Loucy (cell line): ENCODE results near the gene ZNF30.
"Not testable (repeated sequence)": the region's sequence is repeated elsewhere in the genome, so short reads cannot be mapped to it uniquely, and the experiment has no call there.

ENCODE experiments used
- H2AFZ ChIP-seq: fragments of 200-600 bp; sonication (generic); 2 replicates; pipeline ENCODE4 v1.6.0; 2016; ENCODE audit warnings: antibody characterized with exemption, mild to moderate bottlenecking, low read length, moderate library complexity
- H3F3A ChIP-seq: fragments of 200-600 bp; 2 replicates; pipeline ENCODE4 v1.6.0; 2016; ENCODE audit warnings: antibody characterized with exemption, low read depth, mild to moderate bottlenecking
- H3K27me3 ChIP-seq: fragments of 200-600 bp; sonication (generic); 2 replicates; pipeline ENCODE4 v1.6.1; 2014; ENCODE audit warnings: low read length, mild to moderate bottlenecking; ENCODE audit not compliant: insufficient read depth, poor library complexity, severe bottlenecking
- H3K36me3 ChIP-seq: fragments of 200-600 bp; sonication (generic); 2 replicates; pipeline ENCODE4 v1.6.1; 2016; ENCODE audit warnings: low read length; ENCODE audit not compliant: insufficient read depth
- H3K4me1 ChIP-seq: fragments of 200-600 bp; sonication (generic); 2 replicates; pipeline ENCODE4 v1.5.1; 2014; ENCODE audit warnings: low read length, mild to moderate bottlenecking; ENCODE audit not compliant: insufficient read depth, poor library complexity, severe bottlenecking
- H3K4me2 ChIP-seq: fragments of 200-600 bp; sonication (generic); 2 replicates; pipeline ENCODE4 v1.6.0; 2014; ENCODE audit warnings: antibody characterized with exemption, low read length, low read depth, mild to moderate bottlenecking; ENCODE audit not compliant: poor library complexity, severe bottlenecking
- H3K4me3 ChIP-seq: fragments of 200-600 bp; sonication (generic); 2 replicates; pipeline ENCODE4 v1.5.1; 2014; ENCODE audit warnings: low read length, mild to moderate bottlenecking, mixed read lengths; ENCODE audit not compliant: poor library complexity, severe bottlenecking
- H3K79me2 ChIP-seq: fragments of 200-600 bp; sonication (generic); 2 replicates; pipeline ENCODE4 v1.6.1; 2014; ENCODE audit warnings: low read length; ENCODE audit not compliant: insufficient read depth
- H3K9ac ChIP-seq: fragments of 200-600 bp; sonication (generic); 2 replicates; pipeline ENCODE4 v1.6.0; 2014; ENCODE audit warnings: mild to moderate bottlenecking, low read depth, low read length, moderate library complexity; ENCODE audit not compliant: poor library complexity, severe bottlenecking
- H3K9me2 ChIP-seq: fragments of 200-600 bp; sonication (generic); replicated peaks from 2 replicates; pipeline ENCODE4 v1.6.1; 2016; ENCODE audit warnings: low read depth, low read length, mixed read lengths
- H3K9me3 ChIP-seq: fragments of 200-600 bp; sonication (generic); 2 replicates; pipeline ENCODE4 v1.6.1; 2014; ENCODE audit warnings: mild to moderate bottlenecking, antibody characterized with exemption, low read length, low read depth; ENCODE audit not compliant: insufficient read depth
- H4K20me1 ChIP-seq: fragments of 200-600 bp; sonication (generic); 2 replicates; pipeline ENCODE4 v1.6.0; 2014; ENCODE audit warnings: antibody characterized with exemption, low read length, mild to moderate bottlenecking; ENCODE audit not compliant: insufficient read depth, poor library complexity, severe bottlenecking
- CTCF ChIP-seq: fragments of 200-600 bp; sonication (generic); conservative IDR thresholded peaks from 2 replicates; pipeline ENCODE4 v1.5.1; 2014; ENCODE audit warnings: mild to moderate bottlenecking, antibody characterized with exemption, low read length
- EZH2phosphoT487 ChIP-seq: fragments of 200-600 bp; IDR thresholded peaks from 2 replicates; pipeline ENCODE4 v1.6.1; 2018; ENCODE audit warnings: antibody characterized with exemption, mild to moderate bottlenecking, moderate library complexity, borderline replicate concordance

ZNF30 gene

GRCh38 chr19:34904664-34905527 is 21.8 kb upstream of the ZNF30 start:
- H3K79me2 ChIP-seq = no peaks in the 10 kb centered on the region
- H2AFZ ChIP-seq = no peak overlapping the region
- no peak overlapping the region for H3K4me2 ChIP-seq
- no peaks in the 10 kb centered on the region for H3K4me1 ChIP-seq
- no peak overlapping the region for H3K4me3 ChIP-seq
- no peaks in the 10 kb centered on the region for H4K20me1 ChIP-seq
- no peaks in the 10 kb centered on the region for H3K36me3 ChIP-seq
- no peak overlapping the region for H3K9ac ChIP-seq
- H3K27me3 ChIP-seq = no peaks in the 10 kb centered on the region
- H3K9me3 ChIP-seq = 0 out of 2 replicates have a peak, but pooled peaks cover 4% of the 10 kb centered on the region
- TF ChIP-seq EZH2phosphoT487 (no peak), CTCF (no peak)
- no peaks in the 10 kb centered on the region for H3F3A ChIP-seq
- H3K9me2 ChIP-seq = no peaks in the 10 kb centered on the region

- H3K9ac ChIP-seq = no peak overlapping the region
- H3K27me3 ChIP-seq = no peaks in the 10 kb centered on the region
- no peaks in the 10 kb centered on the region for H4K20me1 ChIP-seq
- no peaks in the 10 kb centered on the region for H3K4me1 ChIP-seq
- no peaks in the 10 kb centered on the region for H3F3A ChIP-seq
- no peak overlapping the region for H3K4me3 ChIP-seq
- H3K9me2 ChIP-seq = no peaks in the 10 kb centered on the region
- no peaks in the 10 kb centered on the region for H3K79me2 ChIP-seq
- H3K9me3 ChIP-seq = no peaks in the 10 kb centered on the region; the same call in 1 of the 2 replicates
- TF ChIP-seq EZH2phosphoT487 = no peak
- no peak for TF ChIP-seq CTCF
- no peak overlapping the region for H2AFZ ChIP-seq
- H3K4me2 ChIP-seq = no peak overlapping the region
- H3K36me3 ChIP-seq = no peaks in the 10 kb centered on the region
Observed at GRCh38 chr19:34910770-34911169, 15.9 kb upstream of the ZNF30 start.

DNA sequence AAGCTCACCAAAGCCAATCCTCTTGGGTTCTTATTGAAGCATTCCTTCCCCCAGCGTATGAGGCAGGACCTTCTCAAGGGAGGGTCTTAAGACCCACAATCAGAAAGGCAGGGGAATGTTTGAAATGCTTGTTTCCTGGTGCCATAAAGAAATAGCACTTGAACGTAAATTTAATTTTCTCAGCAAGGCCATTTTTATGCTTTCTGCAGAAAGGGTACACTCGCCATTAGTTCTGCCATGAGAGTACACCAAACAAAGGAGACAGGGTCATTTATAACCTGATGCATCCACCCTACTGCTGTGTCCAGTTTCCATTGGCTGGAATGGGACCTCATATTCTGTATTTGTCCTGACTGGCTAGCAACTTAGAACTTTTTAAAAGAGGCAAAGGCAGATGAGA is 9.6 kb upstream of the ZNF30 start:
- not testable (repeated sequence) for H3K9ac ChIP-seq, H3K4me1 ChIP-seq, H3K9me2 ChIP-seq, H3K4me2 ChIP-seq, H2AFZ ChIP-seq, H3K9me3 ChIP-seq, H4K20me1 ChIP-seq, H3K4me3 ChIP-seq, H3K79me2 ChIP-seq, H3K36me3 ChIP-seq, H3K27me3 ChIP-seq, H3F3A ChIP-seq

GRCh38 chr19:34918190-34918589 is 8.5 kb upstream of the ZNF30 start:
- TF ChIP-seq EZH2phosphoT487 (no peak), CTCF (no peak)
- Histone ChIP-seq H3K36me3 (no peaks in the 10 kb centered on the region), H3K9ac (no peak overlapping the region)

DNA sequence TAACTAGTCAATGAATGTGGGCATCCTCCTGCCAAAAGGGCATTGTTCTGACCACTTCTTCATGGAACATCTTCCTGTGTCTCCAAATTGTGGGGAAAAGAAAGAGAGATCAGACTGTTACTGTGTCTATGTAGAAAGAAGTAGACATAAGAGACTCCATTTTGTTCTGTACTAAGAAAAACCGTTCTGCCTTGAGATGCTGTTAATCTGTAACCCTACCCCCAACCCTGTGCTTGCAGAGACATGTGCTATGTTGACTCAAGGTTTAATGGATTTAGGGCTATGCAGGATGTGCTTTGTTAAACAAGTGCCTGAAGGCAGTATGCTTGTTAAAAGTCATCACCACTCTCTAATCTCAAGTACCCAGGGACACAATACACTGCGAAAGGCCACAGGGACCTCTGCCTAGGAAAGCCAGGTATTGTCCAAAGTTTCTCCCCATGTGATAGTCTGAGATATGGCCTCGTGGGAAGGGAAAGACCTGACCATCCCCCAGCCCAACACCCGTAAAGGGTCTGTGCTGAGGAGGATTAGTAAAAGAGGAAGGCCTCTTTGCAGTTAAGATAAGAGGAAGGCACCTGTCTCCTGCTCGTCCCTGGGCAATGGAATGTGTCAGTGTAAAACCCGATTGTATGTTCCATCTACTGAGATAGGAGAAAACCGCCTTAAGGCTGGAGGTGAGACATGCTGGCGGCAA is 6.5 kb upstream of the ZNF30 start:
- H2AFZ ChIP-seq, H3K27me3 ChIP-seq, H4K20me1 ChIP-seq: not testable (repeated sequence)

More at GRCh38 chr19:34918190-34918589, 8.5 kb upstream of the ZNF30 start:
- no peak overlapping the region for H3K4me2 ChIP-seq
- no peaks in the 10 kb centered on the region for H3K9me2 ChIP-seq
- no peaks in the 10 kb centered on the region for H3F3A ChIP-seq
- H3K79me2 ChIP-seq = no peaks in the 10 kb centered on the region
- H3K4me1 ChIP-seq = no peaks in the 10 kb centered on the region
- peaks cover 6% of the 10 kb centered on the region; the same call in 1 of the 2 replicates for H3K9me3 ChIP-seq
- H3K4me3 ChIP-seq = no peak overlapping the region
- H2AFZ ChIP-seq = no peak overlapping the region
- H4K20me1 ChIP-seq = no peaks in the 10 kb centered on the region
- no peaks in the 10 kb centered on the region for H3K27me3 ChIP-seq

More for the DNA sequence above, 6.5 kb upstream of the ZNF30 start:
- not testable (repeated sequence) for H3K9me3 ChIP-seq, H3F3A ChIP-seq, H3K4me1 ChIP-seq, H3K79me2 ChIP-seq, H3K9ac ChIP-seq, H3K36me3 ChIP-seq, H3K4me2 ChIP-seq, H3K9me2 ChIP-seq, H3K4me3 ChIP-seq
